Gastroesophageal sphincter (tissue), 4 donors: ENCODE data around the gene CDYL2. TPM values are rescaled to one million over a fixed set of nuclear protein-coding genes. Genes with fewer than 3 reads are reported as not detected.
A peak's percentile ranks its signal among the peaks of the same experiment; 100 is the strongest.

Source experiments
- ATAC-seq: fragments of 150-250 bp; one replicate; pipeline ENCODE4 v1.9.1; 2016; ENCODE audit warnings: mild to moderate bottlenecking, moderate library complexity
- H3K27ac ChIP-seq, 4 donors: fragments of 200-600 bp; sonication (generic) in 3 of 4; 1 replicate in 3 of 4; 2 replicates in 1 of 4; pipeline ENCODE4 v1.5.1; 2016 to 2019
- H3K27me3 ChIP-seq: fragments of 200-600 bp; sonication (generic); one replicate; pipeline ENCODE4 v1.5.1; 2019
- H3K36me3 ChIP-seq, 2 donors: fragments of 200-600 bp; sonication (generic); one replicate each; pipeline ENCODE4 v1.5.1; 2019; ENCODE audit warnings: control low read depth in 1 of 2
- H3K4me1 ChIP-seq, 3 donors: fragments of 200-600 bp; sonication (generic); 1 replicate in 2 of 3; 2 replicates in 1 of 3; pipeline ENCODE4 v1.5.1; 2016 to 2019; ENCODE audit warnings: control low read depth in 2 of 3
- H3K4me3 ChIP-seq, 2 donors: fragments of 200-600 bp; sonication (generic); one replicate each; pipeline ENCODE4 v1.5.1; 2019; ENCODE audit warnings: mild to moderate bottlenecking in 1 of 2, moderate library complexity in 1 of 2
- H3K9me3 ChIP-seq, 3 donors: fragments of 200-600 bp; sonication (generic); one replicate each; pipeline ENCODE4 v1.5.1; 2017 to 2019; ENCODE audit warnings: control low read depth in 2 of 3
- CTCF ChIP-seq, 4 experiments: fragments of 200-600 bp in 2 of 4; fragments of 450-650 bp in 2 of 4; sonication (generic) in 1 of 4; IDR thresholded peaks; one replicate each; pipeline ENCODE4 v1.5.1; 2017 to 2019; ENCODE audit warnings: antibody characterized with exemption in 4 of 4, mild to moderate bottlenecking in 2 of 4, moderate library complexity in 2 of 4
- EP300 ChIP-seq: sonication (generic); formaldehyde crosslinking; IDR thresholded peaks from one replicate; pipeline ENCODE4 v1.6.1; 2017; ENCODE audit warnings: antibody characterized with exemption, mild to moderate bottlenecking
- POLR2A ChIP-seq, 2 donors: fragments of 450-650 bp; IDR thresholded peaks; one replicate each; pipeline ENCODE4 v1.6.1; 2017; ENCODE audit warnings: antibody characterized with exemption in 2 of 2, mild to moderate bottlenecking in 2 of 2, moderate library complexity in 1 of 2
- POLR2AphosphoS5 ChIP-seq: sonication (generic); formaldehyde crosslinking; IDR thresholded peaks from one replicate; pipeline ENCODE4 v1.6.1; 2017; ENCODE audit warnings: antibody characterized with exemption
- WGBS, 2 donors: methylation state at CpG; one replicate each; pipeline ENCODE4 v1.1.5; 2018; ENCODE audit warnings: low coverage in 1 of 2; 5-methylcytosine and 5-hydroxymethylcytosine counted together
- total RNA-seq, 4 donors: library from RNA; depleted of rRNA; stranded (reverse); fragments of >200 nt; gene quantifications; one replicate each; pipeline ENCODE4 v1.1.0, GENCODE V29; 2016

The CDYL2 gene
- total RNA-seq, 4 donors from 2014 or later: 0.78 to 11.7 (median 3.2) TPM

GRCh38 chr16:80804056-80804525, 307 bp downstream of the CDYL2 start:
- no peak overlapping the region for H3K27ac ChIP-seq
- TF ChIP-seq POLR2A (IDR thresholded peaks at IDR 0.05) (no peak), EP300 (no peak), CTCF (IDR thresholded peaks at IDR 0.05) (no peak), POLR2AphosphoS5 (no peak)
- H3K4me3 ChIP-seq: peak overlapping the region; percentile 47 to 58
- peak; percentile 39 for ATAC-seq
- peaks cover 25% of the 10 kb centered on the region for H3K27me3 ChIP-seq
- H3K4me1 ChIP-seq: peaks cover 0 to 12% (median 0%) of the 10 kb centered on the region in 3 donors
- no peaks in the 10 kb centered on the region for H3K36me3 ChIP-seq
- H3K9me3 ChIP-seq: no peaks in the 10 kb centered on the region
- WGBS, 2 donors: no CpG with 5 or more reads among the region's 80 CpGs

- Histone ChIP-seq H3K36me3 (no peaks in the 10 kb centered on the region), H3K9me3 (no peaks in the 10 kb centered on the region), H3K27me3 (peaks cover 25% of the 10 kb centered on the region), H3K4me1 (peaks cover 0 to 12% (median 0%) of the 10 kb centered on the region in 3 donors), H3K27ac (no peak overlapping the region), H3K4me3 (peak overlapping the region; percentile 30 to 58)
- TF ChIP-seq CTCF (IDR thresholded peaks at IDR 0.05) (peak in 1 of 4 experiments; percentile 36), EP300 (no peak)
- WGBS, 2 donors: no CpG with 5 or more reads among the region's 87 CpGs
- ATAC-seq: no peak
Measured at GRCh38 chr16:80803339-80804055, 901 bp downstream of the CDYL2 start.

GRCh38 chr16:80802902-80803301, 1.5 kb downstream of the CDYL2 start:
- H3K4me3 ChIP-seq: peak overlapping the region in 1 of 2 donors; percentile 58
- WGBS, 2 donors: 100% methylated on average over 3 of the region's 7 CpGs; no CpG with 5 or more reads in 1 of the 2 donors

GRCh38 chr16:80802138-80802537, 2.3 kb downstream of the CDYL2 start:
- no peaks in the 10 kb centered on the region for H3K9me3 ChIP-seq
- peaks cover 0 to 12% (median 0%) of the 10 kb centered on the region in 3 donors for H3K4me1 ChIP-seq
- H3K27ac ChIP-seq: no peak overlapping the region
- H3K36me3 ChIP-seq: no peaks in the 10 kb centered on the region
- no peak overlapping the region for H3K4me3 ChIP-seq
- peaks cover 25% of the 10 kb centered on the region for H3K27me3 ChIP-seq
- no peak for ATAC-seq
- TF ChIP-seq EP300 (no peak), POLR2A (IDR thresholded peaks at IDR 0.05) (no peak), POLR2AphosphoS5 (no peak), CTCF (IDR thresholded peaks at IDR 0.05) (no peak)
- WGBS, 2 donors: 84 to 100% methylated on average over 3 to 4 of the region's 4 CpGs

More at GRCh38 chr16:80802902-80803301, 1.5 kb downstream of the CDYL2 start:
- no peak for ATAC-seq
- no peaks in the 10 kb centered on the region for H3K36me3 ChIP-seq
- no peak overlapping the region for H3K27ac ChIP-seq
- TF ChIP-seq CTCF (IDR thresholded peaks at IDR 0.05) (no peak), EP300 (no peak)
- no peaks in the 10 kb centered on the region for H3K9me3 ChIP-seq
- peaks cover 25% of the 10 kb centered on the region for H3K27me3 ChIP-seq
- peaks cover 0 to 12% (median 0%) of the 10 kb centered on the region in 3 donors for H3K4me1 ChIP-seq

GRCh38 chr16:80794071-80794470, 10.3 kb downstream of the CDYL2 start:
- no peaks in the 10 kb centered on the region for H3K27me3 ChIP-seq
- ATAC-seq: no peak
- H3K27ac ChIP-seq: no peak overlapping the region
- WGBS, 2 donors: 93 to 96% methylated on average over 3 of the region's 3 CpGs
- peaks cover 0 to 11% (median 0%) of the 10 kb centered on the region in 3 donors for H3K9me3 ChIP-seq
- H3K4me3 ChIP-seq: no peak overlapping the region
- TF ChIP-seq CTCF (IDR thresholded peaks at IDR 0.05): no peak
- TF ChIP-seq POLR2AphosphoS5: no peak
- no peak for TF ChIP-seq EP300
- no peak for TF ChIP-seq POLR2A (IDR thresholded peaks at IDR 0.05)
- H3K36me3 ChIP-seq: no peaks in the 10 kb centered on the region
- H3K4me1 ChIP-seq: no peaks in the 10 kb centered on the region
